HG03135 (cell line): ENCODE results near the gene GSDMA.

Experiments
- ATAC-seq: cut with Tn5 transposase; IDR thresholded peaks from one replicate; pipeline ENCODE4 v1.9.1; 2021; ENCODE audit warnings: mild to moderate bottlenecking, moderate library complexity; ENCODE audit not compliant: unreplicated experiment

The GSDMA gene

DNA sequence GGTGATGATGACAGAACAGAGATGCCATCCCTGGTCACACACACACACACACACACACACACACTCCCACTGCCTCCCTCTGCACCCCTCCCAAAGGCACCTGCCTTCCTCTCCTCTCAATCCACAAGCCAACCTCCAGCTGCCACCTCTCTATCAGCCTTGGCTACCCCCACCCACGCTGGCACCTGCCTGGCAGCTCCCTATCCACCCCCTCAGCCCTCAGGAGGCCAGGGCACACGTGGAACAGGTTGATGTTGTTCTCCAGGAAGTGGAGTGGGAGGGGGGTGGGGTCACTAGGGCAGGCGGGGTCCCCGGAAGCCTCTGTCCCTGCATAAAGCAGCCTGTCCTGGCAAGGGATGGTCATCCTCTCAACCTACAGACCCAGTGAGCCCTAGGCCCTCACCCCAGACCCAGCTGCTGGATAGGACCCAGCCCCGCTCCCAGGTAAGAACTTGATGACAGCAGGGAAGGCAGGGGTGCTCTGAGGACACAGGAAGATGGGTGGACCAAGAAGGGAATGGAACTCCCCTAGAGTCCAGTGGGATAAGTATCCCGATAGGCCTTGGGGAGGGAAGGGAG lies at the start of gene GSDMA:
GSDMA (plus strand) TSS at position 363 of the 579 bp plus-strand sequence. CDS start 2,684 bp downstream, outside the sequence.
- ATAC-seq, result no peak

DNA sequence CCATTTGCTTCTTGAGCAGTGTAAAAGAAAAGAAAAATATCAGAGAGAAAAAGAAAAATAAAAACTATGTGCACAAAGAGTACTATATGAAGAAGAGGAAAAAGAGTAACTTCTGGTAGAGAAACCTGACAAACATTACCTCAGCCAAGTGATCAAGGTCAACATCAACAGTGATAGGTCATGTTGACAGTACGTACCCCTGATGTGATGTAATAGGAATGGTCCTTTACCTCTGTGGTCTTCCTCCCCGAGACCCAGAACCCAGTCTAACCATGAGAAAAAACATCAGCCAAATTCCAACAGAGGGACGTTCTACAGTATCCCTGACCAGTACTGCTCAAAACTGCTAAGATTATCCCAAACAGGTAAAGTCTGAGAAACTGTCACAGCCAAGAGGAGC lies 48.8 kb upstream of the GSDMA start:
- ATAC-seq, result no peak

DNA sequence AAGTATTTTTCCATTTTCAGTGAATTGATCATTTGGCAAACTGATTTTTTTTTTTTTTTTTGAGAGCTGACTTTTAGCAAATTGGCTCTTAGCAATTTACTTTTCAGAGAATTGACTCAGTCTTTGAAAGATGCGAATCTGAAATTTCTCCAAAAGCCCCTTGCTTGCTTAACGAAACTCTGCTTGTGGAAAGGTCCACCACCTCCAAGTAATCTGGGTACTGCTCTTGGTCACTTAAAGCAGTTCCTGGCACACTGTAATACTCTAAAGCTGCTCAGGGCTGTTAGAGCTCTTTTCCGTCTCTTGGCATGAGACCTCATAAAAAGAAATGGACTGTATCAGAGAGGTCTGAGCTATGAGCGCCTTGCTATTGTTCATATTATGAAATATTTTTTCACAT lies 47.2 kb upstream of the GSDMA start:
- ATAC-seq, result no peak

- ATAC-seq, result no peak
Observed at GRCh38 chr17:39916918-39917317, 45.9 kb upstream of the GSDMA start.

DNA sequence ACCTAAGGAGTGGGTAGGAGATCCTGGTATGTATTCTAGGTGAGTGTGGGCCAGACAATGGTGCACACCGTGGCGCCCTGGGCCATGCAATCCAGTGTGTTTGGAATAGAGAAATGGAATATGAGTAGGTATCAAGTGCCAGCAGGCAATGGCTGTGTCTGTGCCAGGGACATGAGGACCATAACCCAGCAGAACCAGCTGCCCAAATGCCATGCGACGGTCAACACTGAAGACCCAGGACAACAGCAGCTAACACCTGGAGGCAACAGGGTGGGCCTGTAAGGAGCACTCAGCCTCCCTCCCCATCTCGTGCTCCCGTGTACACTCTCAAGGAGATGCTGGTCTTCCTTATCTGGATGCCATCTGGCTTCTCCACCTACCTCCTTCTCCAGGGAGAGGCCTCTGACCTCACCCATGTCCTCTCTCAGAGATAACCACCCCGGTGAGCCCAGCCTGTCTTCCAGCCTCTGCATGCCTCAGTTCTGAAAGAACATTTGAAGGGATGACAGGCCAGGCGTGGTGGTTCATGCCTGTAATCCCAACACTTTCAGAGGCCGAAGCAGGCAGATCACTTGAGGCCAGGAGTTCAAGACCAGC lies 43.6 kb upstream of the GSDMA start:
- no peak for ATAC-seq

GRCh38 chr17:39920218-39921210 lies 42.3 kb upstream of the GSDMA start:
- no peak for ATAC-seq

- ATAC-seq, result no peak
Observed at GRCh38 chr17:39921323-39921722, 41.5 kb upstream of the GSDMA start.

GRCh38 chr17:39922006-39922405 lies 40.8 kb upstream of the GSDMA start:
- no peak for ATAC-seq

DNA sequence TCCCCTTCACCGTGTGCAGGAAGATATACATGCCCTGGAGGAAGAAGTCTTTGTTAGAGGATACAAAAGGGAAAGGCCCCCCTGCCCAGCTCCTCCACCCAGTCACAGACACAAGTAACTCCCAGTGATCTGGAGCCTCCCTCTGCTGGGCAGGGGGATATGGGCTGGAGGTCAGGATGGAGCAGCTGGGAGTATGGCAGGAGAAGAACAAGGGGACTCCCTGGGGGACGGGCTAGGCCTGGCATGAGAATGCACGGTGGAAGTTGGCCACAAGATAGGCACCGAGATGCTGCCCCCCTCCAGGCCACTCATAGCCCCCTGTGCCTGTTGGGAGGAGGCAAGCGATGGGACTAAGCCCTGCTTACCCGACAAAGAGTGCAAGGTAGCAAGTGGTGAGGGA lies 39.6 kb upstream of the GSDMA start:
- no peak for ATAC-seq

- no peak for ATAC-seq
Observed at GRCh38 chr17:39923836-39924690, 38.7 kb upstream of the GSDMA start.

GRCh38 chr17:39924691-39925055 lies 38.1 kb upstream of the GSDMA start:
- no peak for ATAC-seq

DNA sequence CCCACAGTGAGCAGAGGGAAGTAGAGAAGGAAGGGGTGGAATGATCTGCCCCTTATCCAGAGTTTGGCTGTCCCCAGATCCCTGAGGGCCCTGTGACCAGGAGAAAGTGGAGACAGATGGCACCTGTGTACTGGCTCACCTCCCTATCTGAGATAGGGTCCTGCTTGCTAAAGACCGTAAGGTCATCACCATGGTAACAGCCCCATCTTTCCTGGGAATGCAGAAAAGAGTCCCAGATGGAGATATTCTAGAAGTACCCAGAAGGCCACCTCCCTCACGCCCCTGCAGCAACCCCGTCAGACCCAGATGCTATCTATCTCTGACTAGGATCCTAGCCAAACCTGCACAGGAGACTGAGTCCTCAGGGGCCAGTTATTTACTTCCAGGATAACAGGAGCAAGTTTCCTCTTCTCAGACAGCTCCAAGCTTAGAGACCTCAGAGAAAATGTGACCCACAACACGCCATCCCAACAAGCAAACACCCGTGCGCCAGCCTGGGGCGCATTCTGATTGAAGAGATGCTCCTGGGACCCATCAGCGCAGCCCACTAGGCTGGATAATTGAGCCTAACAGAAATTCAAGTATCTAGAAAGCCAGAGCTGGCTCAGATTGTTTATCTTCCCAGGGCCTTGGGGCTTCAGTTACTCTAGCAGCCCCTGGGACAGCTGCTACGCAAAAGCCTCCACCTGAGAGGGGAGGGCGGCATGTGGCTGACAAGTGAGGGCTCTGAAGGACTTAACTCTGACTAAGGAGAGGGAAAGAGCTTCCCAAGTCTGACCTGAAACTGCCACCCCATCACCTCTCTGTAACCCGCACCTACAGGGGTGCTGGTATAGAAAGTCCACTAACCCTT lies 37.3 kb upstream of the GSDMA start:
- no peak for ATAC-seq

- ATAC-seq, result no peak
Observed at GRCh38 chr17:39926135-39926587, 36.6 kb upstream of the GSDMA start.

DNA sequence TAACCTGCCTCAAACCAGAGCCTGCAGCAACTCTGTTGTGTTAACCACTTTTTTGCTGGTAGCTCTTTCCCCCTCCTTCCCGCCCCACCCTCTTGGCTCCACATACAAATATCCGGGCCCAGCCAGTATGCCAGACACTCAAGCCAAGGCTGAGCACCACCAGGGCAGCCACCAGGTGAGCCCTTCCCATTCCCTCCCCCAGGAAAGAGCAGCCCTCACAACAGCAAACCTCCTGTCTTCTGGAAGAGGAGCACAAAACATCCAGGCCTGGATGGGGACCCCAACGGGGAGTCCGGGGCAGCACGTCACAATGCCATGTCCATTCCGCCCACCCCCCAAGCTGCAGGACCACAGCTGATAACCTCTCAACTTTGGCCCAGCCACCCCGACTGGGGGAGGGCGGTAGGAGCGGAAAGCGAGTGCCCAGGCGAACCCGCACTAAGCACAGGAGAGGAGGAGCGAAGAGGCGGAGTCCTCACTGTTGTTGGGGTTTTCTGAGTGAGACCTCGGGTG lies 36.2 kb upstream of the GSDMA start:
- ATAC-seq, result peak; percentile 22

DNA sequence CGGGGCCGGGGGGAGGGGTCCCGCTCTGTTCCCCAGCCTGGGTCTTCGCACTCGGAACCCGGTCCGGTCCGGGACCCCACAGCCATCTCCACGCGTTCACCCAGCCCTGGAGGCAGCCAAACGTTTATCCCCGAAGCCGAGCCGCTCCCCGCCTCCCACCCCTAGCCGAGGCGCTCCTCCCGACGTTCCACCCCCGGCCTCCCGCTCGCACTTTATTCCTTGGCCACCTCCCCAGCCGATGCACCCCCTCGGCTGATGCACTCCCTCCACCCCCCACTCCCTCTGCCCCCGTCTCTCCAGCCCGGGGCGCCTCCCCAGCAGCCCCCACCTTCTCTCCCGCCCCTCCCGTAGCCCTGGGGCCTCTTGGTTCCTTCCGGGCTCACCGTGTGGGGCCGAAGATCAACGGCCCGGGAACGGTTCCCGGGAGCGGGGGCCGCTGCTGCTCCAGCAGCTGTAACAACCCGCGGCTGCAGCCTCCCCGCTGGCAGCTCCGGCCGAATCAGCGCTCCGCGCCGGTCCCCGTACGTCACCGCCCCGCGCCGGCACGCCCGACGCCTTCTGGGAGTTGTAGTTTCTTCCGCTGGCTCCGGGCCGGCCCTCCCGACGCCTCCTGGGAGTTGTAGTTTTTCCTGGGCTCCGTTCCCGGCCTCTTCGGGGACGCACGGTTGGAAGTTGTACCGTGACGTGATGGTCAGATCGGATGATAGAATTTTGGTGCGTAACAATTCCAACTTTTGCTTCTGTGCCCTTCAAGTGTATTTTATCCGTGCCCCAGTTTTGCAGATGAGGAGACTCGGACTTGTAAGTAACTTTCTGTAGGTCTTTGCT lies 35.5 kb upstream of the GSDMA start, which contains the start of the genes LRRC3C and ORMDL3:
LRRC3C (plus strand) TSS at position 632 of the 828 bp plus-strand sequence. CDS start 13,792 bp downstream, outside the sequence.
ORMDL3 (minus strand) TSS at position 501 of the 828 bp plus-strand sequence. CDS start 3,398 bp downstream, outside the sequence.
- ATAC-seq, result peak; percentile 70

- ATAC-seq, result peak; percentile 15
Observed at GRCh38 chr17:39927929-39928857, 34.6 kb upstream of the GSDMA start.

GRCh38 chr17:39928858-39929645 lies 33.8 kb upstream of the GSDMA start:
- no peak for ATAC-seq
